Heart right ventricle (tissue), 16 donors: ENCODE results near the gene CLDN6. TPM values are rescaled to one million over a fixed set of nuclear protein-coding genes. Genes with fewer than 3 reads are reported as not detected.

Source experiments
- ATAC-seq, 8 donors: fragments of 200-7000 bp; cut with Tn5 transposase; one replicate each; pipeline ENCODE4 v1.9.1; 2020; ENCODE audit warnings: mild to moderate bottlenecking in 8 of 8, moderate library complexity in 8 of 8, moderate number of reproducible peaks in 1 of 8
- DNase-seq, 2 donors: peaks; one replicate each; pipeline ENCODE4 v3.0.0-alpha.2; 2020
- H3K27ac ChIP-seq, 10 donors: fragments of 200-600 bp; sonication (generic) in 2 of 10; one replicate each; pipeline versions ENCODE4 v1.5.0 to v1.8.0; 2020 to 2022; ENCODE audit warnings: mild to moderate bottlenecking in 3 of 10
- H3K27me3 ChIP-seq, 7 donors: fragments of 200-600 bp; one replicate each; pipeline ENCODE4 v1.8.0; 2021 to 2022; ENCODE audit warnings: mild to moderate bottlenecking in 2 of 7
- H3K36me3 ChIP-seq, 9 donors: fragments of 200-600 bp; sonication (generic) in 1 of 9; one replicate each; pipeline versions ENCODE4 v1.5.0 to v1.8.0; 2020 to 2022; ENCODE audit warnings: mild to moderate bottlenecking in 2 of 9
- H3K4me1 ChIP-seq, 9 donors: fragments of 200-600 bp; sonication (generic) in 1 of 9; one replicate each; pipeline versions ENCODE4 v1.5.0 to v1.8.0; 2020 to 2022; ENCODE audit warnings: mild to moderate bottlenecking in 4 of 9
- H3K4me3 ChIP-seq, 10 donors: fragments of 200-600 bp; sonication (generic) in 2 of 10; one replicate each; pipeline versions ENCODE4 v1.5.0 to v1.8.0; 2020 to 2022; ENCODE audit warnings: mild to moderate bottlenecking in 7 of 10, moderate library complexity in 2 of 10
- H3K9me3 ChIP-seq, 11 donors: fragments of 200-600 bp in 10 of 11; sonication (generic) in 2 of 11; one replicate each; pipeline versions ENCODE4 v1.5.0 to v1.8.0; 2013 to 2022; ENCODE audit warnings: mild to moderate bottlenecking in 2 of 11, control low read depth in 1 of 11, moderate library complexity in 1 of 11
- CTCF ChIP-seq, 9 donors: fragments of 200-600 bp; sonication (generic) in 2 of 9; IDR thresholded peaks; one replicate each; pipeline versions ENCODE4 v1.5.0 to v1.8.0; 2021 to 2022; ENCODE audit warnings: antibody characterized with exemption in 9 of 9, mild to moderate bottlenecking in 5 of 9, moderate library complexity in 1 of 9
- WGBS, 2 donors: extraction: QIAGEN DNeasy Blood & Tissue Kit; methylation state at CpG; one replicate each; pipeline ENCODE4 v1.1.7; 2013; ENCODE audit warnings: inconsistent platforms in 1 of 2; 5-methylcytosine and 5-hydroxymethylcytosine counted together
- intact Hi-C, 10 donors: fragments of 100-400 bp; cut with DNase I; formaldehyde crosslinking; loops; one replicate each; pipeline versions ENCODE4 v1.11.1 to v1.14.2; 2022
- polyA plus RNA-seq, 2 donors: library from polyadenylated mRNA; stranded (reverse); fragments of 200-250 nt; gene quantifications; one replicate each; pipeline ENCODE4 v1.2.3, GENCODE V29; 2013
- total RNA-seq, 10 donors: library from RNA; stranded (reverse); fragmentation: NEBNext Ultra II Directional in 3 of 10; extraction: Animal tissue kit (Norgen Biotek cat#: 25700) in 3 of 10; gene quantifications; one replicate each; pipeline versions ENCODE4 v1.2.1 to v1.2.4, GENCODE V29; 2021 to 2023
- donor health status: Arrhythmogenic right ventricular cardiomyopathy.
- donor health status: ischemic (EF 13 %, LVEDD 7.1; RV severe dilation, severe dysfunction).
- donor health status: healthy with polysubstance abuse.
- donor health status: DM: no; HTN: yes; CAD: no.
- donor health status: DM: no; HTN: no; CAD: no.
- donor health status: ischemic (EF 25% LVEDD 6.9; RV normal size, moderate dysfunction).
- donor health status: ischemic (EF 25% LVEDD 5.7; RV mildly dilated, moderate dysfunction).
- donor health status: healthy.
- donor health status: DM: yes; HTN: yes; CAD: no.
- donor health status: Ischemic cardiomyopathy.
- donor health status: ischemic (EF 35%, LVEDD 5.7; RV mildly dilated, moderate dysfunction).
- donor health status: nonischemic (EF 11% LVEDD 7.7; RV severe dilation, severe dysfunction).
- donor health status: DM: yes; HTN: yes; CAD: no.
- donor health status: PGD.
- donor health status: ischemic (EF 29% LVEDD 5.4; RV normal size, mild dysfunction).
- donor health status: nonischemic (EF 23%, LVEDD 6.1; RV moderate dilation, normal function).

Gene CLDN6
- total and polyA plus RNA-seq, 12 donors = 0.03 to 0.28 TPM; not detected in 10

- no peaks in the 10 kb centered on the region for H3K9me3 ChIP-seq
- DNase-seq (peak; percentile 96), ATAC-seq (peak; percentile 67 to 84 (median 78))
- H3K27me3 ChIP-seq = peaks cover 0 to 12% (median 3%) of the 10 kb centered on the region in 7 donors
- intact Hi-C loops = no loop called here
- H3K4me1 ChIP-seq = peaks cover 23 to 68% (median 50%) of the 10 kb centered on the region in 9 donors
- peak within 1 kb of the TSS; percentile 88 to 100 (median 97) for H3K27ac ChIP-seq
- H3K4me3 ChIP-seq = peak within 1 kb of the TSS; percentile 43 to 87 (median 74)
- peak in 1 of 9 donors; percentile 21 for TF ChIP-seq CTCF (IDR thresholded peaks at IDR 0.05)
- 0 to 1% methylated on average over 69 of the region's 69 CpGs for WGBS, 2 donors
- H3K36me3 ChIP-seq = peaks cover 0 to 25% (median 17%) of the 10 kb centered on the region in 9 donors
These were observed 5.9 kb upstream of the CLDN6 start, which contains the start of the genes HCFC1R1 and THOC6 for GRCh38 chr16:3023669-3024478. TSS of gene HCFC1R1 (minus strand) at chr16:3023942. CDS start at chr16:3023941, 1 bp downstream. TSS of gene THOC6 (plus strand) at chr16:3024035. CDS start at chr16:3024327, 292 bp downstream.

DNA sequence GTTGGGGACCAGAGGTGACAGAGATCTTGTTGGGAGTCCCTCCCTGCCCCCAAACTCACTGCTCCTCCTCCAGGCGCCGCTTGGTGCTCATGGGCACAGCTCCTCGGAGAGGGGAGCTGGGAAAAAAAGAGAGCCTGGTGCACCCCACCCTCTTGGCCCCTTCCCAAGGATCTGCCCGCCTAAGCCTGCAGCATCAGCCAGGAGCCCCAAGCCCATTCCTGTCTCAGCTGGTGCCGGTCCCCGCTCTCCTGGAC, 5.4 kb upstream of the CLDN6 start:
- H3K27ac ChIP-seq = peak overlapping the region; percentile 88 to 100 (median 97)
- WGBS, 2 donors = 2 to 14% methylated on average over 4 to 6 of the region's 6 CpGs
- peak in 1 of 2 donors; percentile 62 for DNase-seq
- intact Hi-C loops = no loop called here
- H3K27me3 ChIP-seq = peaks cover 0 to 12% (median 4%) of the 10 kb centered on the region in 7 donors
- ATAC-seq = peak in 5 of 8 donors; percentile 0 to 6 (median 1)
- H3K4me3 ChIP-seq = peak overlapping the region; percentile 43 to 87 (median 74)
- no peaks in the 10 kb centered on the region for H3K9me3 ChIP-seq
- no peak for TF ChIP-seq CTCF (IDR thresholded peaks at IDR 0.05)
- H3K36me3 ChIP-seq = peaks cover 0 to 25% (median 17%) of the 10 kb centered on the region in 9 donors
- H3K4me1 ChIP-seq = peaks cover 23 to 68% (median 49%) of the 10 kb centered on the region in 9 donors

DNA sequence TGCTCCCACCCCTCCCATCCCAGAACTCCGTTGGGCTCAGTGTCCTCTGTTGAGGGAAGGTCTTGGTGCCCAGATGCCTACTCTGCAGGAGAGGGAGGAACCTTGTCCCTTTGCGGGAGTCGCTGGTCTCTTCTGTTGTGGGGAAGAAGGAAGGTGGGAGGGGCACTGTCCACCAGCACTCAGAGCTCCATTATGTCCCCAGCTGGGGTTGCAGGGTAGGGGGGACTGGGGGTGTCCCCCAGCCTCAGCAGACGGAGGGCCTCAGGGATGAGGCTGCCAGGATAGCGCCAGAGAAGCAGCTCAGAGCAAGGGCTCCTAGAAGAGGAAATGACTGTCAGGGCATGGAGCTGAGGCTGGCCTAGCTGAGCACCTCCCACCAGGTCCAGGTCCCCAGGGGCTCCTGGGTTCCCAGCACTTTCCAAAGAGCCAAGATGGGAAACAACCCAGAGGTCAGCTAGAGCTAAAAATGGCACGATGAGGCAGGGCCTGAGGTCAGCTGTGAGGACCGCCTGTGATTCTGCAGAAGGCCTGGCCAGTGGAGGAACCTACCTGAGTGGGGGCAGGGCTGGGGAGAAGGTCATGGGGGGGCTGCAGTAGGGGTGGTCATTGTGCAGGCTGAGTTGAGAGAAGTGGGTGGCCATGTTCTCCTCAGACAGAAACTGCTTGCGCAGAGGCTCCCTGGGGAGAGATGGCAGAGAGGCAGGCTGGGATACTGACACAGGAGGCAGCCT, 4.9 kb upstream of the CLDN6 start:
- peak in 7 of 8 donors; percentile 0 to 15 (median 2) for ATAC-seq
- peaks cover 23 to 68% (median 53%) of the 10 kb centered on the region in 9 donors for H3K4me1 ChIP-seq
- peaks cover 2 to 17% (median 9%) of the 10 kb centered on the region in 7 donors for H3K27me3 ChIP-seq
- H3K4me3 ChIP-seq = peak overlapping the region; percentile 43 to 87 (median 74)
- peak overlapping the region; percentile 22 to 100 (median 97) for H3K27ac ChIP-seq
- TF ChIP-seq CTCF (IDR thresholded peaks at IDR 0.05) = no peak
- DNase-seq = peak in 1 of 2 donors; percentile 61
- 26 to 36% methylated on average over 8 of the region's 8 CpGs for WGBS, 2 donors
- H3K9me3 ChIP-seq = no peaks in the 10 kb centered on the region
- H3K36me3 ChIP-seq = peaks cover 0 to 24% (median 17%) of the 10 kb centered on the region in 9 donors
- intact Hi-C loops = no loop called here

DNA sequence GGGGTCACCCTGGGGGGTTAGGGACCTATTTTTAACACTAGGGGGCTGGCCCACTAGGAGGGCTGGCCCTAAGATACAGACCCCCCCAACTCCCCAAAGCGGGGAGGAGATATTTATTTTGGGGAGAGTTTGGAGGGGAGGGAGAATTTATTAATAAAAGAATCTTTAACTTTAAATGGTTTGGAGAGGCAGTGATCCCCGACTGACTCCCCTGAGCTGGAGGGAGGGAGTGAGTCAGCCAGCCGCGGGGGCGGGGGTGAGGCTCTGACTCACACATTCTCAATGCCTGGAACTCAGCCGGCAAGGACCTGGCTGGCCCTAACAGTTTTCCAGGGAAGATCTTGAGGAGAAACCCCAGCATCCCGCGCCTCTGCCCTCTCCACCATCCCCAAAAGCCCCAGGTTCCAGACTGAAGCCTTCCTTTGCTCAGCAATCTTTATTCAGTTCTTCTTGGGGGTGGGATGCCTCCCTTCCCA, 4.3 kb upstream of the CLDN6 start:
- ATAC-seq = peak; percentile 11 to 70 (median 48)
- Histone ChIP-seq H3K4me3 (peak overlapping the region; percentile 47 to 87 (median 74)), H3K27me3 (peaks cover 8 to 20% (median 15%) of the 10 kb centered on the region in 7 donors), H3K4me1 (peaks cover 23 to 69% (median 55%) of the 10 kb centered on the region in 9 donors), H3K9me3 (no peaks in the 10 kb centered on the region), H3K36me3 (peaks cover 0 to 20% (median 15%) of the 10 kb centered on the region in 9 donors), H3K27ac (peak overlapping the region; percentile 37 to 100 (median 97))
- peak; percentile 84 to 89 for DNase-seq
- intact Hi-C loops = no loop called here
- no peak for TF ChIP-seq CTCF (IDR thresholded peaks at IDR 0.05)
- 13 to 18% methylated on average over 8 of the region's 8 CpGs for WGBS, 2 donors
